ENCODE results near the gene ADGRG6. TPM values are rescaled to one million over a fixed set of nuclear protein-coding genes. Genes with fewer than 3 reads are reported as not detected.
"Not testable (repeated sequence)": the region's sequence is repeated elsewhere in the genome, so short reads cannot be mapped to it uniquely, and the experiment has no call there.

Gene ADGRG6
- total RNA-seq, 1 experiment from 2014 or later, result 8.1 TPM

GRCh38 chr6:142346166-142346565 is 44.4 kb downstream of the ADGRG6 start:
- DNase-seq (ENCODE audit: low spot score), result not testable (repeated sequence)

- DNase-seq (ENCODE audit: low spot score), result no peak
Observed at GRCh38 chr6:142349215-142349823, 47.5 kb downstream of the ADGRG6 start.

- no peak for DNase-seq (ENCODE audit: low spot score)
Observed at GRCh38 chr6:142350309-142350708, 48.5 kb downstream of the ADGRG6 start.

- DNase-seq (ENCODE audit: low spot score), result no peak
Observed at GRCh38 chr6:142353690-142354089, 51.9 kb downstream of the ADGRG6 start.

GRCh38 chr6:142354650-142355049 is 52.8 kb downstream of the ADGRG6 start:
- DNase-seq (ENCODE audit: low spot score), result no peak

- no peak for DNase-seq (ENCODE audit: low spot score)
Observed at GRCh38 chr6:142355520-142356174, 53.8 kb downstream of the ADGRG6 start.

GRCh38 chr6:142356201-142356883 is 54.5 kb downstream of the ADGRG6 start:
- no peak for DNase-seq (ENCODE audit: low spot score)

GRCh38 chr6:142356884-142357225 is 55.0 kb downstream of the ADGRG6 start:
- DNase-seq (ENCODE audit: low spot score), result no peak

GRCh38 chr6:142357879-142358278 is 56.1 kb downstream of the ADGRG6 start:
- DNase-seq (ENCODE audit: low spot score), result no peak

- no peak for DNase-seq (ENCODE audit: low spot score)
Observed at GRCh38 chr6:142359271-142359960, 57.6 kb downstream of the ADGRG6 start.

GRCh38 chr6:142361345-142361744 is 59.5 kb downstream of the ADGRG6 start:
- DNase-seq (ENCODE audit: low spot score), result no peak

GRCh38 chr6:142361779-142362750 is 60.3 kb downstream of the ADGRG6 start:
- DNase-seq (ENCODE audit: low spot score), result no peak

- no peak for DNase-seq (ENCODE audit: low spot score)
Observed at GRCh38 chr6:142367061-142367460, 65.3 kb downstream of the ADGRG6 start.

- DNase-seq (ENCODE audit: low spot score), result no peak
Observed at GRCh38 chr6:142367501-142368018, 65.8 kb downstream of the ADGRG6 start.

- no peak for DNase-seq (ENCODE audit: low spot score)
Observed at GRCh38 chr6:142369266-142369665, 67.5 kb downstream of the ADGRG6 start.

GRCh38 chr6:142372348-142372747 is 70.5 kb downstream of the ADGRG6 start:
- DNase-seq (ENCODE audit: low spot score), result peak; percentile 75

- no peak for DNase-seq (ENCODE audit: low spot score)
Observed at GRCh38 chr6:142373268-142374090, 71.7 kb downstream of the ADGRG6 start.

GRCh38 chr6:142374091-142374770 is 72.4 kb downstream of the ADGRG6 start:
- no peak for DNase-seq (ENCODE audit: low spot score)

GRCh38 chr6:142374965-142375733 is 73.3 kb downstream of the ADGRG6 start:
- DNase-seq (ENCODE audit: low spot score), result peak; percentile 89
